SK-N-SH treated with all-trans-retinoic acid at 6 μM for 48 hours (cell line): ENCODE results near the gene EFCAB9.

Experiments
- ATAC-seq: fragments of 200-7000 bp; cut with Tn5 transposase; 3 replicates; pipeline ENCODE4 v1.9.1; 2020; ENCODE audit warnings: mild to moderate bottlenecking, moderate library complexity
- ARNTL ChIP-seq: fragments of 450-650 bp; formaldehyde crosslinking; IDR thresholded peaks from 2 replicates; pipeline ENCODE4 v1.5.0; 2020; ENCODE audit warnings: low read depth, mild to moderate bottlenecking, moderate library complexity, borderline replicate concordance
- BACH2 ChIP-seq: fragments of 250-450 bp; sonication (Bioruptor Pico); IDR thresholded peaks from 2 replicates; pipeline ENCODE4 v1.9.0; 2021; ENCODE audit warnings: mild to moderate bottlenecking, borderline replicate concordance
- CREB5 ChIP-seq: fragments of 250-450 bp; sonication (Bioruptor Pico); IDR thresholded peaks from 2 replicates; pipeline ENCODE4 v1.5.1; 2020; ENCODE audit warnings: low read depth, mild to moderate bottlenecking, moderate library complexity
- CSDC2 ChIP-seq: fragments of 250-450 bp; sonication (Bioruptor Pico); IDR thresholded peaks from 2 replicates; pipeline ENCODE4 v1.5.0; 2020; ENCODE audit warnings: mild to moderate bottlenecking, moderate library complexity
- ESRRG ChIP-seq: fragments of 250-450 bp; sonication (Bioruptor Pico); IDR thresholded peaks from 2 replicates; pipeline ENCODE4 v1.6.1; 2021; ENCODE audit warnings: mild to moderate bottlenecking
- GLIS3 ChIP-seq: fragments of 250-450 bp; sonication (Bioruptor Pico); IDR thresholded peaks from 2 replicates; pipeline ENCODE4 v1.5.0; 2020; ENCODE audit warnings: mild to moderate bottlenecking, moderate library complexity
- ISL1 ChIP-seq: fragments of 250-450 bp; sonication (Bioruptor Pico); IDR thresholded peaks from 2 replicates; pipeline ENCODE4 v2.1.2; 2022; ENCODE audit warnings: mild to moderate bottlenecking, moderate library complexity
- OSR1 ChIP-seq: fragments of 250-450 bp; sonication (Bioruptor Pico); IDR thresholded peaks from 2 replicates; pipeline ENCODE4 v1.8.0; 2022; ENCODE audit warnings: moderate library complexity, mild to moderate bottlenecking, inconsistent platforms
- PATZ1 ChIP-seq: fragments of 250-450 bp; sonication (Bioruptor Pico); IDR thresholded peaks from 2 replicates; pipeline ENCODE4 v1.8.0; 2020; ENCODE audit warnings: mild to moderate bottlenecking, moderate library complexity, borderline replicate concordance
- POU6F1 ChIP-seq: fragments of 250-450 bp; sonication (Bioruptor Pico); IDR thresholded peaks from 2 replicates; pipeline ENCODE4 v1.8.0; 2021; ENCODE audit warnings: low read depth, mild to moderate bottlenecking, moderate library complexity, borderline replicate concordance
- PPARA ChIP-seq: fragments of 250-450 bp; sonication (Bioruptor Pico); IDR thresholded peaks from 2 replicates; pipeline ENCODE4 v1.5.0; 2020; ENCODE audit warnings: mild to moderate bottlenecking, borderline replicate concordance
- SNAI2 ChIP-seq: fragments of 250-450 bp; sonication (Bioruptor Pico); IDR thresholded peaks from 2 replicates; pipeline ENCODE4 v1.5.0; 2020; ENCODE audit warnings: mild to moderate bottlenecking, moderate library complexity
- TCF4 ChIP-seq: fragments of 250-450 bp; sonication (Bioruptor Pico); IDR thresholded peaks from 2 replicates; pipeline ENCODE4 v1.8.0; 2021; ENCODE audit warnings: mild to moderate bottlenecking, moderate library complexity, borderline replicate concordance
- TOX ChIP-seq: fragments of 250-450 bp; sonication (Bioruptor Pico); IDR thresholded peaks from 2 replicates; pipeline ENCODE4 v1.8.0; 2021; ENCODE audit warnings: mild to moderate bottlenecking, moderate library complexity, borderline replicate concordance
- TSHZ2 ChIP-seq: fragments of 250-450 bp; sonication (Bioruptor Pico); IDR thresholded peaks from 2 replicates; pipeline ENCODE4 v1.5.0; 2020; ENCODE audit warnings: mild to moderate bottlenecking, moderate library complexity
- ZC3H10 ChIP-seq: fragments of 250-450 bp; sonication (Bioruptor Pico); IDR thresholded peaks from 2 replicates; pipeline ENCODE4 v1.5.1; 2021; ENCODE audit warnings: mild to moderate bottlenecking, moderate library complexity
- ZFP3 ChIP-seq: fragments of 250-450 bp; sonication (Bioruptor Pico); IDR thresholded peaks from 2 replicates; pipeline ENCODE4 v1.5.0; 2020; ENCODE audit warnings: mild to moderate bottlenecking, moderate library complexity
- ZFP30 ChIP-seq: fragments of 450-650 bp; formaldehyde crosslinking; IDR thresholded peaks from 2 replicates; pipeline ENCODE4 v1.5.0; 2022; ENCODE audit warnings: mild to moderate bottlenecking, moderate library complexity
- ZNF565 ChIP-seq: fragments of 450-650 bp; formaldehyde crosslinking; conservative IDR thresholded peaks from 2 replicates; pipeline ENCODE4 v1.5.0; 2020; ENCODE audit warnings: low read depth, mild to moderate bottlenecking, moderate library complexity
- ZNF70 ChIP-seq: fragments of 450-650 bp; formaldehyde crosslinking; IDR thresholded peaks from 2 replicates; pipeline ENCODE4 v1.5.0; 2020; ENCODE audit warnings: mild to moderate bottlenecking, moderate library complexity
- ZNF8 ChIP-seq: fragments of 450-650 bp; formaldehyde crosslinking; IDR thresholded peaks from 2 replicates; pipeline ENCODE4 v1.5.0; 2020; ENCODE audit warnings: mild to moderate bottlenecking, moderate library complexity

Gene EFCAB9

GRCh38 chr5:172144931-172145869, 48.8 kb upstream of the EFCAB9 start:
- no peak for TF ChIP-seq ARNTL (CRISPR knock-in tag)
- no peak for TF ChIP-seq ZNF70 (CRISPR knock-in tag)
- no peak for TF ChIP-seq POU6F1 (CRISPR knock-in tag)
- no peak for TF ChIP-seq OSR1 (CRISPR knock-in tag)
- TF ChIP-seq PPARA (CRISPR knock-in tag), result no peak
- TF ChIP-seq CSDC2, result no peak
- TF ChIP-seq ZNF565, result no peak
- no peak for TF ChIP-seq GLIS3
- no peak for TF ChIP-seq ESRRG
- TF ChIP-seq SNAI2 (CRISPR knock-in tag), result no peak
- TF ChIP-seq BACH2 (CRISPR knock-in tag), result no peak
- no peak for TF ChIP-seq ZFP3 (CRISPR knock-in tag)
- TF ChIP-seq ZFP30 (CRISPR knock-in tag), result no peak
- no peak for TF ChIP-seq TCF4 (CRISPR knock-in tag)
- TF ChIP-seq, all 23 proteins: peak for 0
- ATAC-seq, result no peak

- TF ChIP-seq SNAI2 (CRISPR knock-in tag) (no peak), TOX (CRISPR knock-in tag) (no peak), CSDC2 (no peak), ZC3H10 (CRISPR knock-in tag) (no peak), PATZ1 (CRISPR knock-in tag) (no peak), TCF4 (CRISPR knock-in tag) (no peak), ZNF8 (CRISPR knock-in tag) (no peak), BACH2 (CRISPR knock-in tag) (no peak), ZNF70 (CRISPR knock-in tag) (no peak), ZNF565 (no peak), CREB5 (no peak), GLIS3 (no peak), TSHZ2 (CRISPR knock-in tag) (no peak)
- no peak for ATAC-seq
These were observed 47.9 kb upstream of the EFCAB9 start for GRCh38 chr5:172145870-172146747.

GRCh38 chr5:172146748-172147092, 47.3 kb upstream of the EFCAB9 start:
- ATAC-seq, result no peak
- TF ChIP-seq ZFP30 (CRISPR knock-in tag) (no peak), ZFP3 (CRISPR knock-in tag) (no peak), ESRRG (no peak), ARNTL (CRISPR knock-in tag) (no peak), BACH2 (CRISPR knock-in tag) (no peak), ZNF70 (CRISPR knock-in tag) (no peak), ZNF8 (CRISPR knock-in tag) (no peak), ISL1 (no peak), ZC3H10 (CRISPR knock-in tag) (no peak), PPARA (CRISPR knock-in tag) (no peak)
